ENCODE results near the gene TMEM72. TPM values are rescaled to one million over a fixed set of nuclear protein-coding genes. Genes with fewer than 3 reads are reported as not detected.

Gene TMEM72
- total RNA-seq, 1 donor from 2014 or later: not detected

GRCh38 chr10:44934416-44935200 lies 23.5 kb downstream of the TMEM72 start:
- peak; percentile 30 for DNase-seq

- peak; percentile 54 for DNase-seq
These were observed 24.2 kb downstream of the TMEM72 start for GRCh38 chr10:44935201-44935965.

- no peak for DNase-seq
These were observed 24.8 kb downstream of the TMEM72 start for GRCh38 chr10:44935966-44936295.

GRCh38 chr10:44936314-44936975 lies 25.3 kb downstream of the TMEM72 start:
- DNase-seq: no peak

GRCh38 chr10:44937196-44938005 lies 26.3 kb downstream of the TMEM72 start:
- no peak for DNase-seq

- no peak for DNase-seq
These were observed 27.8 kb downstream of the TMEM72 start for GRCh38 chr10:44938956-44939355.

- no peak for DNase-seq
These were observed 28.7 kb downstream of the TMEM72 start for GRCh38 chr10:44939691-44940401.

GRCh38 chr10:44944354-44944753 lies 33.2 kb downstream of the TMEM72 start:
- no peak for DNase-seq

- DNase-seq: peak; percentile 29
These were observed 35.1 kb downstream of the TMEM72 start for GRCh38 chr10:44946205-44946604.

GRCh38 chr10:44947371-44948152 lies 36.4 kb downstream of the TMEM72 start:
- no peak for DNase-seq

GRCh38 chr10:44948642-44949041 lies 37.5 kb downstream of the TMEM72 start:
- DNase-seq: no peak

GRCh38 chr10:44949127-44949802 lies 38.1 kb downstream of the TMEM72 start:
- DNase-seq: no peak

GRCh38 chr10:44949915-44950314 lies 38.8 kb downstream of the TMEM72 start:
- DNase-seq: no peak

GRCh38 chr10:44950326-44951225 lies 39.4 kb downstream of the TMEM72 start:
- no peak for DNase-seq

GRCh38 chr10:44951576-44952226 lies 40.6 kb downstream of the TMEM72 start:
- no peak for DNase-seq

GRCh38 chr10:44952779-44953231 lies 41.7 kb downstream of the TMEM72 start:
- DNase-seq: no peak

- DNase-seq: no peak
These were observed 42.9 kb downstream of the TMEM72 start for GRCh38 chr10:44954042-44954441.

GRCh38 chr10:44954962-44955361 lies 43.8 kb downstream of the TMEM72 start:
- DNase-seq: no peak

Data from dermis blood vessel endothelial cell (primary cell).